Activated naive CD8-positive, alpha-beta T cell (primary cell): ENCODE data around the gene TNPO2.
"Not testable (repeated sequence)": the region's sequence is repeated elsewhere in the genome, so short reads cannot be mapped to it uniquely, and the experiment has no call there.

Source experiments
- H3K27ac Mint-ChIP-seq: one replicate; pipeline ENCODE4 v1.8.0; 2021; ENCODE audit warnings: mixed read lengths
- H3K27me3 Mint-ChIP-seq: one replicate; pipeline ENCODE4 v1.8.0; 2021; ENCODE audit warnings: mixed read lengths
- H3K36me3 Mint-ChIP-seq: one replicate; pipeline ENCODE4 v1.8.0; 2021; ENCODE audit warnings: mixed read lengths
- H3K4me1 Mint-ChIP-seq: one replicate; pipeline ENCODE4 v1.8.0; 2021; ENCODE audit warnings: low read depth, mixed read lengths
- H3K4me3 Mint-ChIP-seq: one replicate; pipeline ENCODE4 v1.8.0; 2021; ENCODE audit warnings: mild to moderate bottlenecking, mixed read lengths
- H3K9me3 Mint-ChIP-seq: one replicate; pipeline ENCODE4 v1.8.0; 2021; ENCODE audit warnings: low read depth, mixed read lengths

TNPO2 gene

GRCh38 chr19:12680034-12680433, 43.7 kb downstream of the TNPO2 start:
- Mint-ChIP-seq H3K4me1 (peaks cover 27% of the 10 kb centered on the region), H3K27me3 (no peaks in the 10 kb centered on the region), H3K27ac (no peak overlapping the region), H3K9me3 (no peaks in the 10 kb centered on the region), H3K4me3 (peak overlapping the region; percentile 93), H3K36me3 (peaks cover 5% of the 10 kb centered on the region)

GRCh38 chr19:12678039-12678438, 45.7 kb downstream of the TNPO2 start:
- H3K27me3 Mint-ChIP-seq, H3K27ac Mint-ChIP-seq, H3K9me3 Mint-ChIP-seq, H3K4me3 Mint-ChIP-seq, H3K36me3 Mint-ChIP-seq: not testable (repeated sequence)
- H3K4me1 Mint-ChIP-seq, result peaks cover 28% of the 10 kb centered on the region

- Mint-ChIP-seq H3K27me3 (no peaks in the 10 kb centered on the region), H3K4me1 (peaks cover 30% of the 10 kb centered on the region), H3K36me3 (peaks cover 7% of the 10 kb centered on the region), H3K9me3 (no peaks in the 10 kb centered on the region), H3K4me3 (no peak overlapping the region), H3K27ac (peak overlapping the region; percentile 41)
These were observed 46.8 kb downstream of the TNPO2 start for GRCh38 chr19:12676928-12677327.

GRCh38 chr19:12676384-12676792, 47.3 kb downstream of the TNPO2 start:
- H3K36me3 Mint-ChIP-seq, result peaks cover 8% of the 10 kb centered on the region
- peak overlapping the region; percentile 23 for H3K27ac Mint-ChIP-seq
- no peaks in the 10 kb centered on the region for H3K9me3 Mint-ChIP-seq
- H3K4me3 Mint-ChIP-seq, result no peak overlapping the region
- H3K27me3 Mint-ChIP-seq, result no peaks in the 10 kb centered on the region
- H3K4me1 Mint-ChIP-seq, result peaks cover 32% of the 10 kb centered on the region

- Mint-ChIP-seq H3K4me3 (no peak overlapping the region), H3K36me3 (peaks cover 5% of the 10 kb centered on the region), H3K9me3 (no peaks in the 10 kb centered on the region), H3K27me3 (no peaks in the 10 kb centered on the region), H3K27ac (no peak overlapping the region), H3K4me1 (peaks cover 28% of the 10 kb centered on the region)
These were observed 47.8 kb downstream of the TNPO2 start for GRCh38 chr19:12675940-12676339.

- H3K4me3 Mint-ChIP-seq, result no peak overlapping the region
- H3K27me3 Mint-ChIP-seq, result no peaks in the 10 kb centered on the region
These were observed 48.3 kb downstream of the TNPO2 start for GRCh38 chr19:12675399-12675798.

GRCh38 chr19:12672744-12673143, 51.0 kb downstream of the TNPO2 start:
- Mint-ChIP-seq H3K4me3 (no peak overlapping the region), H3K9me3 (no peaks in the 10 kb centered on the region), H3K36me3 (peaks cover 4% of the 10 kb centered on the region), H3K27me3 (no peaks in the 10 kb centered on the region), H3K4me1 (peaks cover 36% of the 10 kb centered on the region), H3K27ac (no peak overlapping the region)

More at GRCh38 chr19:12675399-12675798, 48.3 kb downstream of the TNPO2 start:
- H3K27ac Mint-ChIP-seq, result no peak overlapping the region
- peaks cover 28% of the 10 kb centered on the region for H3K4me1 Mint-ChIP-seq
- no peaks in the 10 kb centered on the region for H3K9me3 Mint-ChIP-seq
- peaks cover 4% of the 10 kb centered on the region for H3K36me3 Mint-ChIP-seq

GRCh38 chr19:12670159-12670928, 53.4 kb downstream of the TNPO2 start:
- Mint-ChIP-seq H3K36me3 (peaks cover 2% of the 10 kb centered on the region), H3K27ac (peak overlapping the region; percentile 100), H3K4me3 (peak overlapping the region; percentile 97), H3K4me1 (peaks cover 40% of the 10 kb centered on the region), H3K27me3 (no peaks in the 10 kb centered on the region), H3K9me3 (no peaks in the 10 kb centered on the region)

GRCh38 chr19:12669270-12670158, 54.2 kb downstream of the TNPO2 start:
- Mint-ChIP-seq H3K27me3 (no peaks in the 10 kb centered on the region), H3K27ac (peak overlapping the region; percentile 100), H3K4me1 (peaks cover 48% of the 10 kb centered on the region), H3K9me3 (no peaks in the 10 kb centered on the region), H3K36me3 (peaks cover 2% of the 10 kb centered on the region), H3K4me3 (peak overlapping the region; percentile 97)

GRCh38 chr19:12668932-12669269, 54.8 kb downstream of the TNPO2 start:
- H3K27ac Mint-ChIP-seq, result peak overlapping the region; percentile 100
- H3K4me3 Mint-ChIP-seq, result peak overlapping the region; percentile 97
- peaks cover 2% of the 10 kb centered on the region for H3K36me3 Mint-ChIP-seq

GRCh38 chr19:12668346-12668745, 55.4 kb downstream of the TNPO2 start:
- Mint-ChIP-seq H3K27me3 (no peaks in the 10 kb centered on the region), H3K27ac (peak overlapping the region; percentile 100), H3K4me3 (peak overlapping the region; percentile 97), H3K36me3 (peaks cover 2% of the 10 kb centered on the region), H3K9me3 (no peaks in the 10 kb centered on the region), H3K4me1 (peaks cover 48% of the 10 kb centered on the region)

More at GRCh38 chr19:12668932-12669269, 54.8 kb downstream of the TNPO2 start:
- no peaks in the 10 kb centered on the region for H3K27me3 Mint-ChIP-seq
- peaks cover 48% of the 10 kb centered on the region for H3K4me1 Mint-ChIP-seq
- no peaks in the 10 kb centered on the region for H3K9me3 Mint-ChIP-seq

- peaks cover 48% of the 10 kb centered on the region for H3K4me1 Mint-ChIP-seq
- H3K4me3 Mint-ChIP-seq, result peak overlapping the region; percentile 97
- H3K27me3 Mint-ChIP-seq, result no peaks in the 10 kb centered on the region
- H3K27ac Mint-ChIP-seq, result no peak overlapping the region
- no peaks in the 10 kb centered on the region for H3K9me3 Mint-ChIP-seq
- peaks cover 2% of the 10 kb centered on the region for H3K36me3 Mint-ChIP-seq
These were observed 55.9 kb downstream of the TNPO2 start for GRCh38 chr19:12667731-12668302.

- H3K9me3 Mint-ChIP-seq, result no peaks in the 10 kb centered on the region
- H3K27me3 Mint-ChIP-seq, result no peaks in the 10 kb centered on the region
- H3K36me3 Mint-ChIP-seq, result no peaks in the 10 kb centered on the region
- H3K27ac Mint-ChIP-seq, result peak within 1 kb of the TSS; percentile 89
- H3K4me1 Mint-ChIP-seq, result peaks cover 45% of the 10 kb centered on the region
- H3K4me3 Mint-ChIP-seq, result peak within 1 kb of the TSS; percentile 97
These were observed 57.3 kb downstream of the TNPO2 start, which contains the start of the genes MAN2B1 and WDR83 for GRCh38 chr19:12666265-12667048. Gene MAN2B1 (minus strand): TSS chr19:12666742. CDS start chr19:12666701, 41 bp downstream. Gene WDR83 (plus strand): TSS chr19:12666807. CDS start chr19:12669791, 2,984 bp downstream.

- Mint-ChIP-seq H3K9me3 (no peaks in the 10 kb centered on the region), H3K36me3 (no peaks in the 10 kb centered on the region), H3K4me1 (peaks cover 43% of the 10 kb centered on the region), H3K4me3 (peak overlapping the region; percentile 97), H3K27me3 (no peaks in the 10 kb centered on the region), H3K27ac (peak overlapping the region; percentile 89)
These were observed 58.0 kb downstream of the TNPO2 start for GRCh38 chr19:12665671-12666264.
